NCI-H2107 (cell line): ENCODE data around the gene NEK10.
"Not testable (repeated sequence)": the region's sequence is repeated elsewhere in the genome, so short reads cannot be mapped to it uniquely, and the experiment has no call there.

Source experiments
- DNase-seq: peaks from one replicate; lab custom pipeline; 2025; lab: John Stamatoyannopoulos, UW

Gene NEK10

DNA sequence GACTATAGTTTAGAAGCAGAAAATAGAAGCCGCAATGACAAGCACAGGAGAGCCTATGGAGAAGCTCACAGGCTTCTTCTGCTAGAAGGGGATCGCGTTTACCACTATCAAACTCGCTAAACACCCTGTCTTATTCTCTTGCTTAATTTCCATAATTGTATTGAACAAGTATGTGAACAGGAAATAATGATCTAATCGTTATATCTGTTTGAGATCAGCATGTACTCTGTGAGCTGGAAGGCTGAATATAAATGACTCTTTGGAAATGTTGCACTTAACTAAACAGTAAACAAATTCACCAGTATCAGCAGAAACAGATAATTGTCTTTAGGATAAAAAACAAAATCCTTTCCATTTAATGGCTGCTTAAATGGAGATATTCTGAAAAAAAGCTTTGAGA, 15.0 kb downstream of the NEK10 start:
- no peak for DNase-seq

DNA sequence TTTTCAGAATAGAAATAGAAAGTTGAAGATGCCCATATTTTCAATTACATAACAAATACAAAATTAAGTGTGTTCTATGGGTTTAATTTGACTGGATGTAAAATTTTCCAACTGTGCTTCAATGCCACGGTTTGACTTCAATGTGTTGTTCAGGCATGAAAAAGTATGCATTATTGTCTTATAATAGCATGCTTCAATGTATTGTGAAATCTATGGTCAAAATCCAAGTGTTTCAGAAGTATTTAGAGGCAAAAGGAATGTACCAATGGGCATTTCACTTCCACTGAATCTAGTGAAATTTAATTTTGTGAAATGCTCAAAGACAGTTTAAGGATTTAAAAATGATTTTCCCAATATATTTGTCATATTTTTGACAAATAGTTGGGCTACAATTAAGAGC, 16.0 kb downstream of the NEK10 start:
- no peak for DNase-seq

GRCh38 chr3:27352047-27352446, 17.1 kb downstream of the NEK10 start:
- no peak for DNase-seq

GRCh38 chr3:27349832-27350231, 19.4 kb downstream of the NEK10 start:
- DNase-seq, result no peak

- no peak for DNase-seq
Measured at GRCh38 chr3:27345959-27346865, 23.0 kb downstream of the NEK10 start.

DNA sequence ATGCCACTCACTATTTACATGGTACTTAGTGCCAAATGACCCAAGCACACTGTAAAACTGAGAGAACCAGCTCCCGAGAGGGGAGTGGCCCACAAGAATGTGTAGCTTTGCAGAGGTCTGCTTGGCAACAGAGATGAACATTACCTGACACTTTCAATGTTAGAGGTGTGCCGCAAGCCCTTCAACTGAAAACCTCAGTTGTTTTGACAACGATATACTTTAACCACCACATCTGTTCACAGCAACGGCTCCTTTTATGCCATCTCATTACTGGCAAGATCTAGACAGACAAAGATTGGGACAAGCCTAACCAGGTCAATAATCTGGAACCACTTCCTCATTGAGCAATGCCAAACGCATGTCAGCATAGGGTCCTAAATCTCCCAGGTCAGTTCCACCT, 23.7 kb downstream of the NEK10 start:
- no peak for DNase-seq

DNA sequence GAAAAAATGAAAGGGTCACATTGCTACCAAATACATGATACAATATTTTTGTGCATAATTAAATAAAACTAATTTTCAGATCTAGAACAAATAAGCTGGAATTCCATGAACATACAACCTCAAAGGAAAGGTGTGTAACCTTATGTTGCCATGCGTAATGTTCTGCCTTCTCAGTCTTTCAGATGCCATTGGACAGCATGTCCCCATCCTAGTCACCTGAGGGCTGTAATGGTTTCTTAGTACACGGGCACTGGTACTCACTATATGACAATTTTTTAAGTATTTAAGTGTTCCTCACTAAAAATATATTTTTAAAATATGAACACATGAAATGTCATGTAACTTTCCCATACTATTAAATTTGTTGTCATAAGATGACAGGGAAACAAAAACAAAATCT, 24.1 kb downstream of the NEK10 start:
- no peak for DNase-seq

DNA sequence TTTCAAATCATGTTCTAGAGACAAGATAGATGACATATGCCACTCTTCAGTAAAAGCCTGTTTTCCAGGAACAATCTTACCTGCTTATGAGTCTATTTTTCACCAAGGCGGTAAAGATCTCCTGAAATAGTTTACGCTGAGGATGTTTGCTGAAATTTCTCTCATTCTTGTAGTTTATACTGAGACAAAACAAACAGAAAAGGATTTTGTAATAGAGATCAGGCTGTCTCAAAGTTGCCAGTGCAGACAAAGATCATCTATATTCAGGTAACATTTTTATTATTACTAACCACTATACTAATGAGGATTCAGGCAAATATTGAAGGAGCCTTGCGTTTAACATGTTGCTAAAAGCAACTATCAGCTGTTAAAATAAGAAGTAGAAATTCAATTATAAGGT, 25.0 kb downstream of the NEK10 start:
- DNase-seq, result no peak

DNA sequence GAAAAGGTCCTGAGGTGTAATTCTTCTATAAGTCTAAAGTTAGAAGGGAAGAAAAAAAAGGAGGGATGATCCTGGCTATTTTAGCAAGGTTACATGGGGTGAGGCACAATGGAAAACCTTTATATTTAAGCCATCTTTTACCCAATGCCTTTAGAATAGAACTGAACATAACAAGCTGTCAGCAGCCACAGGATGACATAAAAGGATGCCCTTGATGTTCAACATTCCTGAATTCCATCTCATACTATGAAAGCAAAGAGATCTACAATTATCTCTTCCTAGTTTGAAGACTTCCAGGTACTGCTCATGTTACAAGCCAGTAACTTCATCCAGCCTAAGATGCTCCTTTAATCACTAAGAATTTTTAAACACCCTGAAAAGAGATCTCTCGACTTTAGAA, 26.9 kb downstream of the NEK10 start:
- no peak for DNase-seq

GRCh38 chr3:27340534-27340933, 28.6 kb downstream of the NEK10 start:
- DNase-seq, result no peak

DNA sequence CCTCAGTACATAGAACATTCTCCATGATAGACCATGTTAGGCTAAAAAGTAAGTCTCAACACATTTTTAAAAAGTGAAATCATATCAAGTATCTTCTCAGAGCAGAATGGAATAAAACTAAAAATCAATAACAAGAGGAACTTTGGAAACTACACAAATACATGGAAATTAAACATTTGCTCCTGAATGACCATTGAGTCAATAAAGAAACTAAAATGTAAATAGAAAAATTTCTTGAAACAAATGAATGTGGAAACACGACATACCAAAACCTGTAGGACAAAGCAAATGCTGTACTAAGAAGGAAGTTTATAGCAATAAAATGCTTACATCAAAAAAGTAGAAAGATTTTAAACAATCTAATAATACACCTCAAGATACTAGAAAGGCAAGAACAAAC, 33.6 kb downstream of the NEK10 start:
- DNase-seq, result no peak

DNA sequence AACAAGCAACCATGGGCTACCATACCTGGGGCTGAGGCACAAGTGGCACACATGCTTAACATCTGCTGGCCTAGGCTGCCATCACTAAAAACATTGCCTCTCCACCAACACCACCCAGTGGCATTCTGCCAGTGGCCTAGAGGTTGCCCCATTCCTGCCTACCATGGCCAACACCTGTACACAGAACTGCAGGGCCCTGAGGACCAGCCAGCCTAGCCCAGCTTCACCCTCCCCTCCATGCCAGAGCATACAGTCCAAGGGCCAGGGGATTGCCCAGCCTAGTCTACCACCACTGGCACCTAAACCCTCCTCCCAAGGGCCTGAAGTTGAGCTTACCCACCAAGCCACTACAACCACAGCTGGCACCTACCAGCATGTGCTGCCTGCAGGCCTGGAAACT, 35.3 kb downstream of the NEK10 start:
- DNase-seq, result no peak

- DNase-seq, result not testable (repeated sequence)
Measured at GRCh38 chr3:27328982-27329762, 40.0 kb downstream of the NEK10 start.

DNA sequence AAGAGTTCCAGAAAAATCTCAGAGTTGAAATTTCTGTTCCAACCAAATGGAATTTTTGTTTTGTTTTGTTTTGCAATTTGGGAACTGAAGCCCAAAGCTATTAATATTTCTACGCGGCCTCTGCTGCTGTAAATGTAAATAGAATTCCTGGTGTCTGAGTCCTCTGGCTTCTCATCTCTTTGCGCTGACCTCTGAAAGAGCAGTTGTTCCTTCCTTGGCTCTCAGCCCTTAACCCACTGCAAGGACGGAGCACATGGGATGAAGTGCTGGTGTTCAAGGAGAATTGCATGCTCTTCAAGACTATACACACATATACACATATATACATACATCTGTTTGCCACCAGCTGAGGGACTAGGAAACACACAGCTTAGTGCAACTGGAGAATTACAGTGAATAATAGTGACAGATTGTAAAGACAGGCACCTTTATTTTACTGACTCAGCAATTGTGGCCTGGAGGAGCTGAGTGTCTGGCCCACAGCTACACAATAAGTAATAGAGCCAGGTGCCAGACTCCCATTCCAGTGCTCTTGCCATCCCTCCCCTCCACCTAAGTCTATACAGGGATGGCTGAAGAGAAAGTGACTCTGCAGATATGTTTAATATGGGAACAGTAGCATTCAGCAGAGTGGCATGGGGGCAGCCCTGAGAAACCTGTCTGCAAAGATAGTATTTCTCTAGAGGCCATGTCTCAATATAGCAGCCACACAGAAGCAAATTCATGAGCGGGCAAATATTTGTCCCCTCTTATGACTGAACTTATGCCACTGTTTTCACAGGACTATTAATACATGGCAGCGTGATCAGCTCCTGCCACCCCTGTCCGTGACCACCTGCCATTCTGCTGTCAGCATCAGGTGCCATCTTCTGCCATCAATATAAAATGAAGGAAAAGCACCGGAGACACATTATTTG, 42.3 kb downstream of the NEK10 start:
- no peak for DNase-seq

DNA sequence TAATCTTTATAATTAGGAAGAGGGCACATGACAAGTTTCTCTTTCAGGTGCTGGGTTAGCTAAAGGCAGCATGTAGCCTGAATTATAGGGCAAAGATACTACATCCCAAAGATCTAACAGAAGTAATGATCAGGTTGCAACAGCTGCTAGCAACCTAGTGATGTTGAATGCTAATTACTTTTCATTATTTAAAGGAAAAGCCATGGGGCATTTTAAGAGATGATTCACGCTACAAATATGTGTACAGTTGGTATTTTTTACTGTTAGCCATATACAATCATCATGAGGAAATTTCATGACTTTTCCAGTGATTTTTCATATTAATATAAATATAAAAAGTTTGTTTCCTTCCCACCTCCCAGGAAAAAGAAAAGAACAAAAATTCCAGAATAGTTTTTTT, 43.0 kb downstream of the NEK10 start:
- DNase-seq, result no peak

GRCh38 chr3:27325419-27325818, 43.8 kb downstream of the NEK10 start:
- DNase-seq, result no peak

GRCh38 chr3:27324686-27325085, 44.5 kb downstream of the NEK10 start:
- no peak for DNase-seq

GRCh38 chr3:27323087-27323570, 46.1 kb downstream of the NEK10 start:
- no peak for DNase-seq

GRCh38 chr3:27322634-27323033, 46.5 kb downstream of the NEK10 start:
- no peak for DNase-seq

GRCh38 chr3:27319847-27320526, 49.2 kb downstream of the NEK10 start:
- no peak for DNase-seq

DNA sequence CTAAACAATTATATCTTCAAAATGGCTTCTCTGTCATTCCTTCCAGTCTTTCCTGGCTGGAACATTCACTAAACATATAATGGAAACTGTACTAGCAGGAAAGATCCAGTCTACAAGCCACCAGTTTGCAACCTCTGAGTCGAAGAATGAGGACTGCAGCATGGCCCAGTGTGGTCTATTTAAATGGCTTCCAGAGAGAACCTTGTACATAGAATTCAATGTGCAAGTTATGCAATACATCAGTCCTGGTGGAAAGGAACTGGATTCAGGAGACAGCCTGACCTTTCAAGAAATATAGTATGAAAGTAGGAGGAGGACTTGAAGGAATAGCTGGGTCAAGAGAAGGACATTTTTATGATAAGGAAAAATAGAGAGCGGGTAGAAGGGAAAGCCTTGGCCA, 49.9 kb downstream of the NEK10 start:
- no peak for DNase-seq
